HepG2 (cell line): Measurements from ENCODE around the gene SMYD2. TPM values are rescaled to one million over a fixed set of nuclear protein-coding genes. Genes with fewer than 3 reads are reported as not detected.

Source experiments
- AGO2 ChIP-seq: fragments of 200-400 bp; formaldehyde crosslinking; optimal IDR thresholded peaks from 2 replicates; pipeline ENCODE3; 2017; ENCODE audit warnings: mild to moderate bottlenecking, low read depth, low read length, moderate library complexity
- FOXO4 ChIP-seq: sonication (generic); formaldehyde crosslinking; conservative IDR thresholded peaks from 2 replicates; pipeline ENCODE4 v1.8.1; 2023; ENCODE audit warnings: missing genetic modification reagents
- GLI4 ChIP-seq: sonication (generic); formaldehyde crosslinking; IDR thresholded peaks from 2 replicates; pipeline ENCODE4 v1.5.1; 2020; ENCODE audit warnings: missing genetic modification reagents, mild to moderate bottlenecking, moderate library complexity, borderline replicate concordance
- IKZF1 ChIP-seq: fragments of 450-650 bp; IDR thresholded peaks from 2 replicates; pipeline ENCODE4 v1.7.1; 2016
- PBX2 ChIP-seq: IDR thresholded peaks from 2 replicates; pipeline ENCODE4 v1.6.1; 2016; ENCODE audit warnings: control low read depth
- RAD21 ChIP-seq: fragments of 450-650 bp; formaldehyde crosslinking; IDR thresholded peaks from 2 replicates; pipeline ENCODE4 v1.5.0; 2020; ENCODE audit warnings: mild to moderate bottlenecking
- REPIN1 ChIP-seq: sonication (generic); formaldehyde crosslinking; IDR thresholded peaks from 2 replicates; pipeline ENCODE4 v1.8.0; 2022; ENCODE audit warnings: missing genetic modification reagents, low read depth, mild to moderate bottlenecking, borderline replicate concordance
- TCF7L2 ChIP-seq: IDR thresholded peaks from 2 replicates; pipeline ENCODE4 v1.6.1; 2011; ENCODE audit warnings: mild to moderate bottlenecking, low read depth, low read length, moderate library complexity
- XRCC5 ChIP-seq: fragments of 200-400 bp; formaldehyde crosslinking; optimal IDR thresholded peaks from 2 replicates; pipeline ENCODE3; 2017; ENCODE audit warnings: mild to moderate bottlenecking, low read length
- ZHX2 ChIP-seq, 2 experiments: sonication (generic) in 1 of 2; formaldehyde crosslinking in 1 of 2; IDR thresholded peaks; 2 replicates each; pipeline versions ENCODE4 v1.6.1 to v1.9.0; 2014 to 2022; ENCODE audit warnings: antibody characterized with exemption in 1 of 2, borderline replicate concordance in 1 of 2, inconsistent platforms in 1 of 2, low read depth in 1 of 2, missing genetic modification reagents in 1 of 2
- ZNF614 ChIP-seq: IDR thresholded peaks from 2 replicates; pipeline ENCODE4 v1.6.1; 2018; ENCODE audit warnings: missing biosample characterization, missing genetic modification reagents, inconsistent platforms, borderline replicate concordance
- ZNF772 ChIP-seq: sonication (generic); formaldehyde crosslinking; IDR thresholded peaks from 2 replicates; pipeline ENCODE4 v1.5.0; 2020; ENCODE audit warnings: mild to moderate bottlenecking, missing genetic modification reagents
- polyA plus RNA-seq, 8 experiments: library from polyadenylated mRNA; depleted of rRNA in 3 of 8; stranded (reverse) in 7 of 8; unstranded in 1 of 8; fragments of >200 nt; fragmentation: Illumina TruSeq in 4 of 8; extraction: Trizol in 4 of 8; gene quantifications; 2 replicates each; pipeline versions ENCODE4 v1.2.1 to v1.2.3, GENCODE V29; 2011 to 2016; ENCODE audit warnings: low read depth in 4 of 8, missing spikeins in 1 of 8, mixed read lengths in 1 of 8; ENCODE audit not compliant: insufficient read depth in 1 of 8
- total RNA-seq, 5 experiments: library from RNA; depleted of rRNA; stranded (reverse); fragments of >200 nt; fragmentation: Illumina TruSeq; extraction: Trizol; gene quantifications; 2 replicates each; pipeline ENCODE4 v1.2.3, GENCODE V29; 2016; ENCODE audit warnings: low read depth in 1 of 5
- TF ChIP-seq, protein P1 (sequence below): sonication (generic); formaldehyde crosslinking; IDR thresholded peaks from 2 replicates; pipeline ENCODE4 v1.5.1; 2020; ENCODE audit warnings: mild to moderate bottlenecking, missing genetic modification reagents, moderate library complexity
- TF ChIP-seq, protein P2 (sequence below): sonication (generic); formaldehyde crosslinking; IDR thresholded peaks from 2 replicates; pipeline ENCODE4 v1.8.0; 2022; ENCODE audit warnings: mild to moderate bottlenecking, missing genetic modification reagents

SMYD2 gene
- total and polyA plus RNA-seq, 2 of the 13 experiments (the other 11 are each of a cell fraction or from before 2014, with no cell fraction given): 72.7 to 139 TPM

DNA sequence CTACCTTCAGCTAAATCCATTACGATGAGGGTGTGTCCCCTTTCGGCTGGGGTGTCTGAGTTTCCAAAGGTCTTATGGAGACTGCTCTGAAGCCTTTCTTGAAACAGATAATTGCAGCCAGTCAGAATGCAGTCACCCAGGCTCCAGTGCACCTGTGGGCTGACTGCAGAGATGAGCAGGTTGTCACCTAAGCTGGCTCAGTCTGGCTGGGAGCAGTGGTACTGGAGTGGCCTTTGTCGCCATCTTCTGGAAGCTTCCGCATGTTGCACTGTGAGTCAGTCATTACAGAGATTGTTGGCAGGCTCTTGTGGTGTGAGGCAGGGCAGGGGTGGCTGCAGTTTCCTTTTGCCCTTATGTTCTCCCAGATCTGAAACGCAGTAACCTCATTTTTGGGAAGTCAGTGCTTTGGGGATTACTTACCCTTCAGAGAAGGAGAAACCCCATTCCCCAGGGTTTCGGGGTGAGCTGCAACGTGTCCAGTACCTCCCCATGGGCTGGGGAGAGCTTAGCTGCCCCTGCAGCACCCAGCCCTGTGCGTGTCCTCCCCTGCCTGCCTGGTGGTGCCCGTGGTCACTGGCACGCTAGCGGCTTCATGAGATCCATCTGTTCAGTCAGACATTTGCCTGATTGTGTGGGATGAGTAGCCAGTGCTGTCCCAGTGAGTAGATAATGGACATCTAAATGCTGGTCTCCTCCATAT lies 48.0 kb downstream of the SMYD2 start (continued):
- TF ChIP-seq ZHX2 (IDR thresholded peaks at IDR 0.05; ENCODE audit: low read depth): no peak
- TF ChIP-seq ZHX2 (CRISPR knock-in tag; IDR thresholded peaks at IDR 0.05; ENCODE audit: borderline replicate concordance): no peak
- TF ChIP-seq, protein P1, sequence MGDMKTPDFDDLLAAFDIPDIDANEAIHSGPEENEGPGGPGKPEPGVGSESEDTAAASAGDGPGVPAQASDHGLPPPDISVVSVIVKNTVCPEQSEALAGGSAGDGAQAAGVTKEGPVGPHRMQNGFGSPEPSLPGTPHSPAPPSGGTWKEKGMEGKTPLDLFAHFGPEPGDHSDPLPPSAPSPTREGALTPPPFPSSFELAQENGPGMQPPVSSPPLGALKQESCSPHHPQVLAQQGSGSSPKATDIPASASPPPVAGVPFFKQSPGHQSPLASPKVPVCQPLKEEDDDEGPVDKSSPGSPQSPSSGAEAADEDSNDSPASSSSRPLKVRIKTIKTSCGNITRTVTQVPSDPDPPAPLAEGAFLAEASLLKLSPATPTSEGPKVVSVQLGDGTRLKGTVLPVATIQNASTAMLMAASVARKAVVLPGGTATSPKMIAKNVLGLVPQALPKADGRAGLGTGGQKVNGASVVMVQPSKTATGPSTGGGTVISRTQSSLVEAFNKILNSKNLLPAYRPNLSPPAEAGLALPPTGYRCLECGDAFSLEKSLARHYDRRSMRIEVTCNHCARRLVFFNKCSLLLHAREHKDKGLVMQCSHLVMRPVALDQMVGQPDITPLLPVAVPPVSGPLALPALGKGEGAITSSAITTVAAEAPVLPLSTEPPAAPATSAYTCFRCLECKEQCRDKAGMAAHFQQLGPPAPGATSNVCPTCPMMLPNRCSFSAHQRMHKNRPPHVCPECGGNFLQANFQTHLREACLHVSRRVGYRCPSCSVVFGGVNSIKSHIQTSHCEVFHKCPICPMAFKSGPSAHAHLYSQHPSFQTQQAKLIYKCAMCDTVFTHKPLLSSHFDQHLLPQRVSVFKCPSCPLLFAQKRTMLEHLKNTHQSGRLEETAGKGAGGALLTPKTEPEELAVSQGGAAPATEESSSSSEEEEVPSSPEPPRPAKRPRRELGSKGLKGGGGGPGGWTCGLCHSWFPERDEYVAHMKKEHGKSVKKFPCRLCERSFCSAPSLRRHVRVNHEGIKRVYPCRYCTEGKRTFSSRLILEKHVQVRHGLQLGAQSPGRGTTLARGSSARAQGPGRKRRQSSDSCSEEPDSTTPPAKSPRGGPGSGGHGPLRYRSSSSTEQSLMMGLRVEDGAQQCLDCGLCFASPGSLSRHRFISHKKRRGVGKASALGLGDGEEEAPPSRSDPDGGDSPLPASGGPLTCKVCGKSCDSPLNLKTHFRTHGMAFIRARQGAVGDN (CRISPR knock-in tag): peak; percentile 38
- TF ChIP-seq TCF7L2: no peak
- no peak for TF ChIP-seq AGO2
- TF ChIP-seq PBX2 (CRISPR knock-in tag): no peak
- no peak for TF ChIP-seq FOXO4
- TF ChIP-seq IKZF1: no peak
- peak; percentile 26; the same call in 1 of the 2 replicates for TF ChIP-seq ZNF614
- no peak for TF ChIP-seq GLI4 (CRISPR knock-in tag)
- TF ChIP-seq REPIN1 (CRISPR knock-in tag): peak; percentile 69; the same call in 1 of the 2 replicates
- TF ChIP-seq, protein P2, sequence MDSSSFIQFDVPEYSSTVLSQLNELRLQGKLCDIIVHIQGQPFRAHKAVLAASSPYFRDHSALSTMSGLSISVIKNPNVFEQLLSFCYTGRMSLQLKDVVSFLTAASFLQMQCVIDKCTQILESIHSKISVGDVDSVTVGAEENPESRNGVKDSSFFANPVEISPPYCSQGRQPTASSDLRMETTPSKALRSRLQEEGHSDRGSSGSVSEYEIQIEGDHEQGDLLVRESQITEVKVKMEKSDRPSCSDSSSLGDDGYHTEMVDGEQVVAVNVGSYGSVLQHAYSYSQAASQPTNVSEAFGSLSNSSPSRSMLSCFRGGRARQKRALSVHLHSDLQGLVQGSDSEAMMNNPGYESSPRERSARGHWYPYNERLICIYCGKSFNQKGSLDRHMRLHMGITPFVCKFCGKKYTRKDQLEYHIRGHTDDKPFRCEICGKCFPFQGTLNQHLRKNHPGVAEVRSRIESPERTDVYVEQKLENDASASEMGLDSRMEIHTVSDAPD: 0 out of 2 replicates have a peak, but pooled peaks have one; percentile 15
- peak; percentile 96 for TF ChIP-seq RAD21
- peak; percentile 70 for TF ChIP-seq XRCC5
- TF ChIP-seq ZNF772 (CRISPR knock-in tag): 0 out of 2 replicates have a peak, but pooled peaks have one; percentile 31
